ENCODE data around the gene DHX32.

DNA sequence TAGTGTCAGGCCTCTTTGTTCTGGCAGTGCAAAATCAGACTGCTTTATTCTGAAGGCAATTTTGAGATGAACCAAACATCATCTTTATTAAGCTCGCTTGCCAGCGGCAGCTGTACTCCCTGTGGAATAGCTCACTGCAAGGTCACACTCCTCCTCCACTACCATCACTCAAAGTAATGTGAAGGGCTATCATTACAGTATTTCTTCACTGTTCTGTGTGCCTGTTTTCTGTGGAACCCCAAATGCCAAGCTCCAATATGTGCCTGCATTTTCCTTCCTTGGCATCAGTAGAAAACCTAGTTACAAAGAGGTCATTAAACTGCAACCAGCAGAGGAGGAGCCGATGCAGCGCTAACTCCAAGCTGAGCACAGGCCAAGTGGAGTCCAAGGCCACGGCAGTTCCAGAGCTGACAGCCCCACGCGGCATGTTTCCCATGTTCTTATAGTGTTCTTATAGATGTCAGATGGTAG, 36.3 kb downstream of the DHX32 start:
- TF ChIP-seq, protein P1, sequence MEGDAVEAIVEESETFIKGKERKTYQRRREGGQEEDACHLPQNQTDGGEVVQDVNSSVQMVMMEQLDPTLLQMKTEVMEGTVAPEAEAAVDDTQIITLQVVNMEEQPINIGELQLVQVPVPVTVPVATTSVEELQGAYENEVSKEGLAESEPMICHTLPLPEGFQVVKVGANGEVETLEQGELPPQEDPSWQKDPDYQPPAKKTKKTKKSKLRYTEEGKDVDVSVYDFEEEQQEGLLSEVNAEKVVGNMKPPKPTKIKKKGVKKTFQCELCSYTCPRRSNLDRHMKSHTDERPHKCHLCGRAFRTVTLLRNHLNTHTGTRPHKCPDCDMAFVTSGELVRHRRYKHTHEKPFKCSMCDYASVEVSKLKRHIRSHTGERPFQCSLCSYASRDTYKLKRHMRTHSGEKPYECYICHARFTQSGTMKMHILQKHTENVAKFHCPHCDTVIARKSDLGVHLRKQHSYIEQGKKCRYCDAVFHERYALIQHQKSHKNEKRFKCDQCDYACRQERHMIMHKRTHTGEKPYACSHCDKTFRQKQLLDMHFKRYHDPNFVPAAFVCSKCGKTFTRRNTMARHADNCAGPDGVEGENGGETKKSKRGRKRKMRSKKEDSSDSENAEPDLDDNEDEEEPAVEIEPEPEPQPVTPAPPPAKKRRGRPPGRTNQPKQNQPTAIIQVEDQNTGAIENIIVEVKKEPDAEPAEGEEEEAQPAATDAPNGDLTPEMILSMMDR (IDR thresholded peaks at IDR 0.05; ENCODE audit: low read depth, low read length): no peak
- no peak for TF ChIP-seq EZH2phosphoT487 (IDR thresholded peaks at IDR 0.05; ENCODE audit: low read depth)
